ENCODE measurements around the gene INPP5K.
"Not testable (repeated sequence)": the region's sequence is repeated elsewhere in the genome, so short reads cannot be mapped to it uniquely, and the experiment has no call there.

INPP5K gene

GRCh38 chr17:1516388-1517161 lies at the start of gene INPP5K:
Gene INPP5K (minus strand): TSS chr17:1516612. CDS start chr17:1516499, 113 bp downstream.
- DNase-seq (ENCODE audit: low spot score): peak; percentile 100

- DNase-seq (ENCODE audit: low spot score): no peak
These were observed 49.5 kb upstream of the INPP5K start for GRCh38 chr17:1565877-1566276.

DNA sequence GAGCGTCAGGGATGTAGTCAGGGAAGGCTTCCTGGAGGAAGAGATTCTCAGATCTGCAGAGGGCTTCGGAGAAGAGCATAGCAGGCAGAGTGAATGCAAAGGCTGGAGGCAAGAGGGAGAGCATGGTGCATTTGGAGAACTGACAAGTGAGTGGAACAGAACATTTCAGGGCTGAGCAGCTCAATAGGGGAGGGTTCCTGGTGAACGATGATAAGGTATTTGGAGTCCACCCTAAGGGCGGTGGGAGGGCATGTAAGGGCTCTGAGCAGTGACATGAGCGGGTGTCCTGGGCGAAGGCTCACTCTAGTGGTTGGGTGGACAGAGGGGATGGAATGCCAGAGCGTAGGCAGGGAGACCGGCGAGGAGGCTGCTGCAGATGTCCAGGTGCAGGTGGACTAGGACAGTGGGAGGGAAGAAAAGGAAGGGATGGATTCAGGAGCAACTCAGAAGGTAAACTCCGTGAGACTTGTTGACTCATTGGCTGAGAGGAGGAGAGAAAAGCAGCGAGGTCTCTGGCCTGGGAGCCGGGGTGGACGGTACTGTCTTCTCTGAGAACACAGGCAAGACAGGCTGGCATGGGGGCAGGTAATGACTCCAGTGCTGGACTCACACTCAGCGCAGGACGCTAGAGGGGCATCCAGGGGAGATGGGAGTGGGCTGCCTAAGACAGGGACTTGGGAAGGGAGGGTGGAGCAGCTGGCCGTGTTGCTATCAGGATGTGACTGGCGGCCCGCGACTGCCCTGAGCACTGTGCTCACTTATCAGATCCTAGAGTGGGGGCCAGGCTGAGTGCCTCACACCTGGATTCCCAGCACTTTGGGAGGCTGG lies 47.6 kb upstream of the INPP5K start:
- no peak for DNase-seq (ENCODE audit: low spot score)

DNA sequence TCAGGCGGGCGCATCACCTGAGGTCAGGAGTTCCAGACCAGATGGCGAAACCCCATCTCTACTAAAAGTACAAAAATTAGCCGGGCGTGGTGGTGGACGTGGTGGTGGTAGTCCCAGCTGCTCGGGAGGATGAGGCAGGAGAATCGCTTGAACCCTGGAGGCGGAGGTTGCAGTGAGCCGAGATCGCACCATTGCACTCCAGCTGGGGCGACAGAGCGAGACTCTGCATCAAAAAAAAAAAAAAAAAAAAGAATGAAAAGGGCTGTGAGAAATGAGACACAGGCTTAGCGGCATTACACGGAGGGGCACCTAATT lies 47.0 kb upstream of the INPP5K start:
- not testable (repeated sequence) for DNase-seq (ENCODE audit: low spot score)

- DNase-seq (ENCODE audit: low spot score): no peak
These were observed 45.8 kb upstream of the INPP5K start for GRCh38 chr17:1562176-1562643.

GRCh38 chr17:1561420-1562175 lies 45.2 kb upstream of the INPP5K start:
- peak; percentile 69 for DNase-seq (ENCODE audit: low spot score)

DNA sequence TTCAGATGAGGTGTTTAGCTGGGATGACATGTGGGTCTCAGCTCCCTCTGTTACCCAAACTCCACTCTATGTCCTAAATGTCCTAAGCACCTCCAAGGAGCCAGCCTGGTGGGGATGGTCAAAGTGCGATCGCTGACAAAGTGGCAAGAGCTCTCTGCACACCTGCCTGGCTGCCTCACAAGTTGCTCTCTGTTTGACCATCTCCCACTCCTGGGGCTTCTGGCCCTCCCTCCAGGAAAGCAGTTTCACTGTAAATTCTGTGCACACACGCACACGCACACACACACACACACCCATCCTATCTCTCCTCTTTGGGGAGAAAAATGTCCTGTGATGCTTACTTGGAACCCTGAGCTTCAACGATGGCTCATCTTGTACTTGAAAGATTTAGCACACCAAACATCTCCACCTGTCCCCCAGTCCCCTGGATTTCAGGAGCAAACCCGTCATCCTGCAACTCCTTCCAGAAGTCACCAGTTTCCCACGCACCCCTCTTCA lies 44.5 kb upstream of the INPP5K start:
- DNase-seq (ENCODE audit: low spot score): no peak

DNA sequence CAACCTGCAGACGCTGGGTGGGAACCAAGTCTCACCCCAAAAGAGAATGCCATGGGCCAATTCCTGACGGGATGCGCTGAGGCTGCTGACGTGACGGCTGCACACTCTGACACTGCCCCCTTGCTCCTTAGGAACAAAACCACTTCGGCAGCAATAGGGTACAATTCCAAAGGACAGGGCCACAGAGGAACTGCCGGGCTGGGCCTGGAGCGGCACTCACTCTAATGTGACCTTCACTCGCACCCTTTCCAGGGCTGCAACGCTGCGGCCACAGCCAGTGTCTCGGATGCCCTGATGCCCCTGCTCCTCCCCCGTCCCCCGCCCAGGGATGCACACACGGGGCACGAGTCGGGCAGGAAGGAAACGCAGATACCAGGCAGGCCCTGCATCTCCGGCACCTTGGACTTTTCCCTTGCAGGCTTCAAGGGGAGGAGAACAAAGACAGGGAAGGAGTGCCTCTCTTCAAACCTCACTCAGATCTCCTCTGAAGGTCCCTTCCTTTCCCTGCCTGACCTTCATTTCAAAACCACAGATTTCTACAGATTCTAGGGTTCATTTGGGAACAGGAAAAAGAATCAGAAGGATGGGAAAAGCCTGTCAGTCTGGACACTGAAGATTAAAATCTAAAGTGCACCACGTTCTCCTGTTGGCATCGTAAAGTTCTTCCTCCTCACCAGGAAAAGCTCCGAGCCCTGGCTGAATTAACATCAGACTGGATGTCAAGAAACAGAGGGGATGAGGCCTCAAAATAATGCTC lies 43.9 kb upstream of the INPP5K start:
- no peak for DNase-seq (ENCODE audit: low spot score)

GRCh38 chr17:1559047-1560043 lies 42.9 kb upstream of the INPP5K start:
- no peak for DNase-seq (ENCODE audit: low spot score)

- DNase-seq (ENCODE audit: low spot score): no peak
These were observed 42.0 kb upstream of the INPP5K start for GRCh38 chr17:1558401-1558800.

DNA sequence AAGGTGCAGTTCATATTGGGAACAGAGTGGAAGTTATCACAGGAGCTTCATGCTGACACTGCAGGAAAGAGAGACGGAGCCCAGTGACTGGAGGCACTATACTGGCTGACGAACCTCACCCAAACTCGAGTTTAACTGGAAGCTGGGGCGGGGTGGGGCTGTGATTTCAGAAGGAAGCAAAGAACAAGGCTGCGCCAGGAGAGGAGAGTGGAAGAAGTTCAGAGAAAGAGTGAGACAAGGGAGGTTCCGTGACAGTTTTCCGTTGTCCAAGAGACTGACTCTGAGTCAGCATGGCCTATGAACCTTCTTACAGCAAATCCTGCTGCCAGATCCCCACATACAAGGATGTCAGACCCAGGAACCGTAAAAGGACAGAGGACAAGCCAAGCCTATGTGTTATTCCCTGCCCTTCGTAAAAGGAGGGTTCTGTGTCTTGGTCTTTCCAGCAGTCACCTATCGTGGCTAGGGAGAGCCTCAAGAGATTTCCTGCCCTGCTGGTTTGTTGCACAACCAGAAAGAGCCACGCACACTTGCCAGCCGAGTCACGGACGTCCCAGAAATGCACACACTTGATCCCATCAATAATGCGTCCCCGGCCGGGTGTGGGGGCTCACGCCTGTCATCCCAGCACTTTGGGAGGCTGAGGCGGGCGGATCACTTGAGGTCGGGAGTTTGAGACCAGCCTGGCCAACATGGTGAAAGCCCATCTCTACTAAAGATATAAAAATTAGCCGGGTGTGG lies 41.1 kb upstream of the INPP5K start:
- DNase-seq (ENCODE audit: low spot score): peak; percentile 64

DNA sequence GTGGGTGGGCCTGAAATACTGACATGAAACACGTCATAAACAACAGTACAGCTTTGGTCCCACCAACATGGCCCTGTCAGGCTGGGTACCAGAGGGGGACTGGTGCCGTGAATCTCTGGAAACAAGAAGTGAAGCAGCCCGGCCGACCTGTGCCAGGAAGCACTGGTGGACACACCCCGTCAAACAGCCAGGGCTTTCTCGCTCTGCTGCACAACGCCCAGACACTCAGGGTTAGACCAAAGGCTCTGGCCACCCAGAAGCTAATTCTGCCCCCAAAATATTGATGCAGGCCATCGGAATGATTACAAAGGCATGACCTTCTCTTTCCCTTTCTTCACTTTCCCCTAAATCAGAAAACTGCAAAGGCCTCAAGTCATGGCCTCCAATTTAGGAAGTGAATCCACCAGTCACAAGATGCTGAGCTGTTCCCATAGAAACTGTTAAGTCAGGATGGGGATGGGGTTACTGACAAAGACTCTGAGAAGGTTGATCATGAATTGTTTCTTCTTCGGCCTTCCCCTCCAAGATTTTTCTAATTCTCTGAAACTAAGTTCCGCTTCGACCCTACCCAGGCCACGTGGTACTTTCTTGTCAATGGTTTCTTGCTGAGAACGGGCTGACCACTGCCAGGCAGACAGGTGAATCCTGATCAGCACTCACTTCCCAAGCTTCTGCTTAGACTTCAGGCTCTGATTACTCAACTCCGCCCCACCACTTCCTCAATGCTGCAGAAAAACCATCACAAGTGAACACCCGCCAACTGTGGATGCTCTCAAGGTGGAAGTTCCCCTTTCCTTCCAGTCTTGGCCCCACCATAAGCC lies 39.4 kb upstream of the INPP5K start:
- no peak for DNase-seq (ENCODE audit: low spot score)

GRCh38 chr17:1554751-1555540 lies 38.5 kb upstream of the INPP5K start:
- DNase-seq (ENCODE audit: low spot score): no peak

DNA sequence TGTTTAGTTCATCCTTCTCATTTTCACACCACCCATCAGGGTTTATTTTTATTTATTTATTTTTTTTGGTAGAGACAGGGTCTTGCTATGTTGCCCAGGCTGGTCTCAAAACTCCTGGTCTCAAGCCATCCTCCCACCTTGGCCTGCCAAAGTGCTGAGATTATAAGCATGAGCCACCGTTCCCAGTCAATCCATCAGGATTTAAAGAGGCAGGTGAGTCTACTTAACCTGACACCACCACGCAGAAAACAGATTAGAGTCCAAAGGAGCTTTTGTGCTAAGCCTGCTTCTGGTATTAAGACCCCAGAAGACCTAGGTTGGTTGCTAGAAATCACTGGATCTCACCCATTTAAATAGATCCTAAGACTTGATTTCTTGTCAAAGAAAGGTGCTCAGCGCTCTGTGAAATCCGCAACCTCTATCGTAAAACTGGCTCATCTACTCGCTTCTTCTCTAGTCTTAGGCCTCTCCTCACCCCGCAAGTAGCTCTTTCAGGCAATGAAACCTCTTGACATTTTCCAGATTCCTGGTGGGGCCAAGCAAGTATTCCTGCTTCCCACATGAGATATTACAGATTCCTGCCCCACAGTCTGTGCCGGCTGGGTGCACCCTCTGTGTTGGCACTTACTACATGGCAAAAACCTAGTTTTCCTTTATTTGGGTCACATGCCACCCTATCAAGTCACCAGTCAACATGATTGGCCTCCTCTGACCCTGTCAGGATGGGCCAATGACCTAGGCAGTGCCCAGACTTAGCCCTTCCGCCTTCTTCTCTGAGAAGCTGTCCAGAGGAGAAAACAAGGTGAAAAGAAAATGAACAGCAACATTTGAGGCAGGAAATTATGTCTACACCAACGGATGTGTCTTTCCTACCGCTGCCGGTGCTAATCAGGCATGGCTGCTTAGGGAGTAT lies 37.2 kb upstream of the INPP5K start:
- no peak for DNase-seq (ENCODE audit: low spot score)

DNA sequence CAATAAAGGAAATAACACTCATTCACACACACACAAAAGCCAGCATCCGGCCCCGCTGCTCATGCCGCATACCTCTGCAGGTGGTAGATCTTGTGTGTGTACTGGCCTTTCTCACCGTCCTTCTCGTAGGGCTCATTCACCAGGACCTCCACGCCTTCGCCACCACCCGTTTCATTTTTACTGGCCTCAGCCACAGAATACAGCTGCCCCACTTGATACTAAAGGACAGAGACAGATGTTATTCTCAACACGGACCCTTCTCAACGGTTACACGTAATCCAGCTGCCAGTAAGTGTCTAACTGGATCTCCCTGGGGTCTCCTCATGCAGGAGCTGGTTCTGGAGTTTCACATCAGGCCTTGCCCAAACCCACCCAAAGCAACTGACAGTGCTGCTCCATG lies 36.5 kb upstream of the INPP5K start:
- no peak for DNase-seq (ENCODE audit: low spot score)

DNA sequence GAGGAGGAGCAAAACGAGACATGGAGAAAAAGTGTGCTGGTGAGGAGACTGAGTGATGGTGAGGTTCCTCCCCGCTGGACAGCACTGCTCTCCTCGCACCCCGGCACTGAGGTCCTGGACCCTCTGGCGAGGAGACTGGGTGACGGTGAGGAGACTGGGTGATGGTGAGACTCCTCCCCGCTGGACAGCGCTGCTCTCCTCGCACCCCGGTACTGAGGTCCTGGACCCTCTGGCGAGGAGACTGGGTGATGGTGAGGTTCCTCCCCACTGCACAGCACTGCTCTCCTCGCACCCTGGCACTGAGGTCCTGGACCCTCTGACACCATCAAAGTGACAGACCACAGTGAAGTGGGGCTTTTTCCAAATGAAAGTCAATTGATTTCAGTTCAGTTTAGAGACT lies 35.3 kb upstream of the INPP5K start:
- no peak for DNase-seq (ENCODE audit: low spot score)

DNA sequence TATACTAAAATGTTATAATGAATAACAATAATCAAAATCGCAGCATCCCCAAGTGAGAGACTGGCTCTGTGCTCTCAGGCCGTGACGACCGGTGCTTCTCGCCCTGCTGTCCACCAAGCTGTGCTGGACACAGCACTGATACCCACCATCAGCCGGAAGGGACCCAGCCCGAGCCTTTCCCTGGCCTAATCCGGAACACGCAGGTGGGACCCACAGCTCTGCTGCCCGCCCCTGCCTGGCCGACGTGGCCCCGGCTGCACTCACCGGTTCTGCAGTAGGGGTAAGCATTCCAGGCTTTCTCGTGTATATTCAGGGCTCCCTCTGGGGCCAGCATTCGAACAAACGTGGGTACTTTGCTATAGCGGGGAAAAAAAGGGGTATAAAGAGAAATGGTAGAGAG lies 31.6 kb upstream of the INPP5K start:
- no peak for DNase-seq (ENCODE audit: low spot score)
